ENCODE measurements around the gene FBXL3.

DNA sequence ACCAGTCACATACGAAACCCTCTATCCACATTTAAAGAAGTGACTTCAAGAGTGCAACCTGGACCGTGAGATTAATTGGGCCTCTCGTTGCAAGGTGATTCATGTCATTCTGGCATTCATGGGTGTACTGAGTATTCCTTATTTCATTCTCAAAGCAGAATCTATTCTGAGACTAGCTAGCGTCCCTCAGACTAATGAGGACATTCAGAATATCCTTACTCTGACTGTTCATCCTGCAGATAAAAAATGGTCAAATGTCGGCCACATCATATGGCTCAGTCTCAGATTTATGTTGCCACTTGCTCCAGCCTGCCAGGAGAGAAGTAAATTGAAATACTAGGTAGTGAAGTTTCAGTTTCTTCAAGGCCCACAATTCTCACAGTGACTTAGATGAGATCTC is 71.3 kb downstream of the FBXL3 start:
- TF ChIP-seq, protein P1, sequence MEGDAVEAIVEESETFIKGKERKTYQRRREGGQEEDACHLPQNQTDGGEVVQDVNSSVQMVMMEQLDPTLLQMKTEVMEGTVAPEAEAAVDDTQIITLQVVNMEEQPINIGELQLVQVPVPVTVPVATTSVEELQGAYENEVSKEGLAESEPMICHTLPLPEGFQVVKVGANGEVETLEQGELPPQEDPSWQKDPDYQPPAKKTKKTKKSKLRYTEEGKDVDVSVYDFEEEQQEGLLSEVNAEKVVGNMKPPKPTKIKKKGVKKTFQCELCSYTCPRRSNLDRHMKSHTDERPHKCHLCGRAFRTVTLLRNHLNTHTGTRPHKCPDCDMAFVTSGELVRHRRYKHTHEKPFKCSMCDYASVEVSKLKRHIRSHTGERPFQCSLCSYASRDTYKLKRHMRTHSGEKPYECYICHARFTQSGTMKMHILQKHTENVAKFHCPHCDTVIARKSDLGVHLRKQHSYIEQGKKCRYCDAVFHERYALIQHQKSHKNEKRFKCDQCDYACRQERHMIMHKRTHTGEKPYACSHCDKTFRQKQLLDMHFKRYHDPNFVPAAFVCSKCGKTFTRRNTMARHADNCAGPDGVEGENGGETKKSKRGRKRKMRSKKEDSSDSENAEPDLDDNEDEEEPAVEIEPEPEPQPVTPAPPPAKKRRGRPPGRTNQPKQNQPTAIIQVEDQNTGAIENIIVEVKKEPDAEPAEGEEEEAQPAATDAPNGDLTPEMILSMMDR (IDR thresholded peaks at IDR 0.05; ENCODE audit: insufficient read depth, low read length): no peak
- TF ChIP-seq POLR2AphosphoS5 (IDR thresholded peaks at IDR 0.05; ENCODE audit: low read depth): no peak
